Activated T-helper 1 cell treated with anti-CD3 and anti-CD28 coated beads, Interleukin-2, amount 50 U/mL, for 16 hours (primary cell): ENCODE data around the gene OSR1.

Experiments used
- DNase-seq, 2 donors: peaks; one replicate each; pipeline ENCODE4 v3.0.0-alpha.2; 2020; ENCODE audit warnings: low read depth in 1 of 2, low spot score in 1 of 2

Gene OSR1

GRCh38 chr2:19359021-19359357 lies 566 bp upstream of the OSR1 start:
- DNase-seq = no peak

GRCh38 chr2:19357402-19358241 lies 801 bp downstream of the OSR1 start:
- DNase-seq = no peak

- no peak for DNase-seq
These were observed 1.6 kb downstream of the OSR1 start for GRCh38 chr2:19356545-19357401.

GRCh38 chr2:19355931-19356544 lies 2.4 kb downstream of the OSR1 start:
- DNase-seq = no peak

GRCh38 chr2:19355416-19355821 lies 3.0 kb downstream of the OSR1 start:
- DNase-seq = no peak

GRCh38 chr2:19355014-19355405 lies 3.4 kb downstream of the OSR1 start:
- DNase-seq = no peak

GRCh38 chr2:19353721-19354050 lies 4.7 kb downstream of the OSR1 start:
- no peak for DNase-seq

- DNase-seq = no peak
These were observed 5.3 kb downstream of the OSR1 start for GRCh38 chr2:19352946-19353720.

- DNase-seq = no peak
These were observed 6.3 kb downstream of the OSR1 start for GRCh38 chr2:19351899-19352697.

- DNase-seq = no peak
These were observed 6.9 kb downstream of the OSR1 start for GRCh38 chr2:19351499-19351898.

GRCh38 chr2:19350678-19351401 lies 7.6 kb downstream of the OSR1 start:
- no peak for DNase-seq

GRCh38 chr2:19349911-19350677 lies 8.3 kb downstream of the OSR1 start:
- peak in 1 of 2 donors; percentile 38 for DNase-seq

GRCh38 chr2:19348692-19349091 lies 9.7 kb downstream of the OSR1 start:
- no peak for DNase-seq

- DNase-seq = peak; percentile 88 to 94
These were observed 10.5 kb downstream of the OSR1 start for GRCh38 chr2:19347619-19348562.

GRCh38 chr2:19346983-19347618 lies 11.3 kb downstream of the OSR1 start:
- no peak for DNase-seq

GRCh38 chr2:19337742-19338141 lies 20.7 kb downstream of the OSR1 start:
- no peak for DNase-seq

GRCh38 chr2:19337202-19337601 lies 21.2 kb downstream of the OSR1 start:
- no peak for DNase-seq
